Measurements from ENCODE around the gene SLC45A2.
A peak's percentile ranks its signal among the peaks of the same experiment; 100 is the strongest.

SLC45A2 gene

GRCh38 chr5:34022121-34022705 lies 37.7 kb upstream of the SLC45A2 start:
- no peak for TF ChIP-seq CTCF (conservative IDR thresholded peaks at IDR 0.05; ENCODE audit: low read length)
- DNase-seq (ENCODE audit: low read depth) = peak; percentile 53
- H3K4me3 ChIP-seq (ENCODE audit: low read length) = no peak overlapping the region

GRCh38 chr5:34021334-34021733 lies 36.8 kb upstream of the SLC45A2 start:
- DNase-seq (ENCODE audit: low read depth) = no peak
- H3K4me3 ChIP-seq (ENCODE audit: low read length) = no peak overlapping the region
- no peak for TF ChIP-seq CTCF (conservative IDR thresholded peaks at IDR 0.05; ENCODE audit: low read length)

- no peak for DNase-seq (ENCODE audit: low read depth)
- no peak overlapping the region for H3K4me3 ChIP-seq (ENCODE audit: low read length)
- TF ChIP-seq CTCF (conservative IDR thresholded peaks at IDR 0.05; ENCODE audit: low read length) = no peak; the same call in 1 of the 2 replicates
These were observed 36.2 kb upstream of the SLC45A2 start for GRCh38 chr5:34020726-34021125.

GRCh38 chr5:34017254-34017653 lies 32.8 kb upstream of the SLC45A2 start:
- no peak overlapping the region for H3K4me3 ChIP-seq (ENCODE audit: low read length)
- DNase-seq (ENCODE audit: low read depth) = no peak
- TF ChIP-seq CTCF (conservative IDR thresholded peaks at IDR 0.05; ENCODE audit: low read length) = no peak

GRCh38 chr5:34016750-34017149 lies 32.3 kb upstream of the SLC45A2 start:
- TF ChIP-seq CTCF (conservative IDR thresholded peaks at IDR 0.05; ENCODE audit: low read length) = no peak
- no peak overlapping the region for H3K4me3 ChIP-seq (ENCODE audit: low read length)
- no peak for DNase-seq (ENCODE audit: low read depth)

GRCh38 chr5:34016222-34016621 lies 31.7 kb upstream of the SLC45A2 start:
- H3K4me3 ChIP-seq (ENCODE audit: low read length) = no peak overlapping the region
- no peak for TF ChIP-seq CTCF (conservative IDR thresholded peaks at IDR 0.05; ENCODE audit: low read length)
- no peak for DNase-seq (ENCODE audit: low read depth)

- no peak for DNase-seq (ENCODE audit: low read depth)
- no peak for TF ChIP-seq CTCF (conservative IDR thresholded peaks at IDR 0.05; ENCODE audit: low read length)
- H3K4me3 ChIP-seq (ENCODE audit: low read length) = no peak overlapping the region
These were observed 30.8 kb upstream of the SLC45A2 start for GRCh38 chr5:34015120-34015822.

All from AG10803 (cell line).